ENCODE measurements around the gene CSH2.
"Not testable (repeated sequence)": the region's sequence is repeated elsewhere in the genome, so short reads cannot be mapped to it uniquely, and the experiment has no call there.

The CSH2 gene

GRCh38 chr17:63896524-63897354 lies 23.3 kb upstream of the CSH2 start, which contains the start of gene CSH1:
Gene CSH1 (minus strand): TSS chr17:63896574. CDS start chr17:63896511, 63 bp downstream.
- DNase-seq: not testable (repeated sequence)

GRCh38 chr17:63894821-63895220 lies 21.3 kb upstream of the CSH2 start:
- not testable (repeated sequence) for DNase-seq

GRCh38 chr17:63894021-63894420 lies 20.5 kb upstream of the CSH2 start:
- DNase-seq: not testable (repeated sequence)

DNA sequence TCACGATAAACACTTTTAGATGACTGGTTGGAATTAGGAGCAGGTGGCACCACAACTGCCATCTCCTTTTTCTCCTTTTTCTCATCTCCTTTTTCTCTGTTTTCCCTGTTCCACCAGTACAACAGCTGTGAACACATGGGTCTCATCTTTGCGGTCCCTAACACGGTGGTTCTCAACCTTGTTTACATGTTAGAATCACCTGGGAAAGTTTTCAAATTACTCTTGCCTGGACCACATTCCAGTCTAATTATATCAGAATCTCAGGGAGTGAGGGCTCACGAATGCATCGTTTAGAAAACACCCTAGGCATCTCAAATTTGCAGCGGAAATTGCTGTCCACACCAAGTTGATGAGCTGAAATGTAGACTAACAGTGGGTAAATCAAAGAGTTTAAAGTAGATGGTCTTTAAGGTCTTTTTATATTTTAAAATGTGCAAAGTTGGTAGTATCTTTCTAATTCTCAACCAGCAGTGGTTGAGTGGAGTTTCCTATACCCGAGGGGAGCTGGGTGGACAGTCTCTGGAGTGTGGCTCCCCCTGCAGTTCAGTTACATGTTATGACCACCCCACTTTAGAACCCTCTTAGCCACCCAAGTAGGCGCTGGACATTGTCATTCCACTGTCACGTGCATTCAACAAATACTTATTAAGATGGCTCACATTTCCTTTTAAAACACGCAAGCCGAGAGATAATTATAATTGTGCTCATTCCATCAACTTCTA lies 19.0 kb upstream of the CSH2 start:
- not testable (repeated sequence) for DNase-seq

DNA sequence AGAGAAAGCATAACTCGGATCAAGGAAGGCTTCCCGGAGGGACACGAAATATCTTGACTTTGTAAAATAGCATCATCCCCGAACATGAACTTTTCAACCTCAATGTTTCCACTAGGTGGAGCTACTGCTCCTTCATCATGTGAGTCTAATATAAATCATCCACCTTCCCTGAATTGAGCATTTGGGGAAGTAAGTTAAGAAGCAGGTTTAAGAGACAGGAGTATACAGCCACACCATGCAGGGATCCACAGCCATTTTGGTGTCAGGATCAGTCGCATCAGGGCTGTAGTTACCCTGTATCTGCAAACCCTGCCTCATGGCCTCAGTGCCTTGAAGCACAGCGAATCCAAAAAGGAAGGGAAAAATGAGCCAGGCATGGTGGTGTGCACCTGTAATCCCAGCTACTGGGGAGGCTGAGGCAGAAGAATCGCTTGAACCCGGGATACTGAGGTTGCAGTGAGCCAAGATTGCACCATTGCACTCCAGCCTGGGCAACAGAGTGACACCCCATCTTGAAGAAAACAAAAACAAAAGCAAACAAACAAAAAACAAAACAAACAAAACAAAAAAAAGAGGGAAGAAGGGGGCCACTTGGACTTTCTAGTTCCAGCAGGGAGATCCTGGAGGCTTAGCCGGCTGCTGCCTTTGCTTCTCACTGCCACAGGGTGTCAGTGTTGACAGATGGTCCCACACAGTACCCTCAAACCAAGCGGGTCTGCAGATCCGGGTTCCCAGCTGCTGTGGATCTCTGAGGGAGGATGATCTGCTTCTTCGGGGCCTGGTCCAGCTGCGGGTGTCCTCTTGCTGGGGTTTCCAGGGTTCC lies 15.8 kb upstream of the CSH2 start:
- DNase-seq: peak; percentile 76 to 83

DNA sequence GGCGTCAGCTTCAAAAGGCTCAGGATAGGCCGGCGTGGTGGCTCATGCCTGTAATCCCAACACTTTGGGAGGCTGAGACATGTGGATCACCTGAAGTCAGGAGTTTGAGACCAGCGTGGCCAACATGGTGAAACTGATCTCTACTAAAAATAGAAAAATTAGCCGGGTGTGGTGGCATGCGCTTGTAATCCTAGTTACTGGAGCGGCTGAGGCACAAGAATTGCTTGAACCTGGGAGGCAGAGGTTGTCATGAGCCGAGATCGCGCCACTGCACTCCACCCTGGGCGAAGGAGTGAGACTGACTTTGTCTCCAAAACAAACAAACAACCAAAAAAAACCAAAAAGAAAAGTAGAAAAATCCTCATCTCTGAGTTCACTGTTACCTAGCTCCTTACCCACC lies 11.6 kb upstream of the CSH2 start:
- DNase-seq: not testable (repeated sequence)

DNA sequence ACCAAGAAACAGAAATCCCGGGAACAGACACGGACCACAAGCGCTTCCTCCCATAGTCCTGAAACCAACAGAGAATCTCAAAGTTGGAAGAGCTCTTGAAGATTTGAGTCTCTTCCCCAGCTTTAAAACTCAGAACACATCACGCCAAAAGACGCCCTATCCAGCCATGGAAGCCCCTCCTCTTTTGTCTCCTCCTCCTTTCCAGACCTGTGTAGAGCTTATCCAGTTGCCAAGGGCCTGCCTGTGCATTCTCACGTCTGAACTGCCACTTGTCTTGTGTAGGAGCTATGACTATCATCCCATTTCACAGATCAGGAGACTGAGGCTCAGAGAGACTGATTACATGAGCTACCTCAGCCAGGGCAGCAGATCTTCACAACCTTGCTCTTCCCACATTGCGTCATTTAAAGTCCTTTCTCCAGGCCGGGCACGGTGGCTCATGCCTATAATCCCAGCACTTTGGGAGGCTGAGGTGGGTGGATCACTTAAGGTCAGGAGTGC lies 9.2 kb upstream of the CSH2 start:
- DNase-seq: not testable (repeated sequence)

GRCh38 chr17:63881935-63882601 lies 8.6 kb upstream of the CSH2 start, which contains the start of gene GH2:
Gene GH2 (minus strand): TSS chr17:63881944. CDS start chr17:63881801, 143 bp downstream.
- peak in 1 of 2 experiments; percentile 42 for DNase-seq

DNA sequence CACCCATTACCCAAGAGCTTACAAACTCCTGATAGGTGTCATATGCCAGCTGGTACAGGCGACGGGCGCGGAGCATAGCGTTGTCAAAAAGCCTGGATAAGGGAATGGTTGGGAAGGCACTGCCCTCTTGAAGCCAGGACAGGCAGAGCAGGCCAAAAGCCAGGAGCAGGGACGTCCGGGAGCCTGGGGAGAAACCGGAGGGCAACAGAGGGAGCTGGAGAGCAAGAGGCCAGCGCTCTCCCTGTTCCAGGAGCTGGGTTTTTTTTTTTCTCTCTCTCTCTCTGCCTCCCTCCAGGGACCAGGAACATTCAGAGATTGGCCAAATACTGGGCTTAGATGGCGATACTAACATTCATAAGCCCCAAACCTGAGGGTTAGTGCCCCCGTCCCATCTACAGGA lies 7.9 kb upstream of the CSH2 start:
- DNase-seq: peak in 1 of 2 experiments; percentile 8

GRCh38 chr17:63880706-63881105 lies 7.2 kb upstream of the CSH2 start:
- no peak for DNase-seq

DNA sequence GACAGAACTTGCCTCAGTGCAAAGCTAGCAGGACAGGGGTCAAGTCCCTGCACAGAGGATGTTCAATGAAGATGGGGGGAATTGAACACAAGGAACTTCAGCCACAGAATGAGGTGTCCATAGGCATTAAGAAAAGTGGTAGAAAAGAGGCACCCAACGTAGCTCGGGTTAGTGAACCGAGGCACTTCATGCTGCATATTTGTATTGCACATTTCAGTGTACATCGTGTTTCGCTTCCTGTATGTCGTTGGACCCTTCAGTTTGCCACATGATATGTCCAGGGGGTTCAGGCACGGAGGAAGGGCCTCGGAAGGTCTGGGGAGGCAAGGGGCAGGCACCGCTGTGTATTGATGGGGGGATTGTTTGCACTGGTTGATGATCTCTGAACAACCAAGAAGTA lies 4.9 kb upstream of the CSH2 start:
- not testable (repeated sequence) for DNase-seq

DNA sequence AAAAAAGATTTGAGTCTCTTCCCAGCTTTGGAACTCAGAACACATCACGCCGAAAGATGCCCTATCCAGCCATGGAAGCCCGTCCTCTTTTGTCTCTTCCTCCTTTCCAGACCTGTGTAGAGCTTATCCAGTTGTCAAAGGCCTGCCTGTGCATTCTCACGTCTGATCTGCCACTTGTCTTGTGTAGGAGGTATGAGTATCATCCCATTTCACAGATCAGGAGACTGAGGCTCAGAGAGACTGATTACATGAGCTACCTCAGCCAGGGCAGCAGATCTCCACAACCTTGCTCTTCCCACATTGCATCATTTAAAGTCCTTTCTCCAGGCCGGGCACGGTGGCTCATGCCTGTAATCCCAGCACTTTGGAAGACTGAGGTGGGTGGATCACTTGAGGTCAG lies 1.2 kb upstream of the CSH2 start:
- not testable (repeated sequence) for DNase-seq

DNA sequence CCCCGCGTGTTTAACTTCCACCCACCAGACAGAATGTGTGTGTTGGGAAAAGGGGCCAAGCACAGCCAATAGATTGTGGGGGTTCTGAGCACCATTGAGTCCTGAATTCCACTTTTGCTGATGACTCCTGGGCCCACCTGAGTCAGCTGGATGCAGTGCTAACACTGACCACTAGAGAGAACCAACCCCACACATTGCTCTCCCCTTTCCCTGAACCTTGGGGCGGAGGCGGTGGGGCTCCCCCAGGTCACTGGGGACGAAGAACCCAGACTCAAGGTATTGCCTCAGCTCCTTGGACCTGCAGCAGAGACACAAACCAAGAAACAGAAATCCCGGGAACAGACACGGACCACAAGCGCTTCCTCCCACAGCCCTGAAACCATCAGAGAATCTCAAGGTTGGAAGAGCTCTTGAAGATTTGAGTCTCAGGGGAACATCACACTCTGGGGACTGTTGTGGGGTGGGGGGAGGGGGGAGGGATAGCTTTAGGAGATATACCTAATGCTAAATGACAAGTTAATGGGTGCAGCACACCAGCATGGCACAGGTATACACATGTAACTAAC lies 667 bp upstream of the CSH2 start:
- DNase-seq: not testable (repeated sequence)

- DNase-seq: not testable (repeated sequence)
Observed at GRCh38 chr17:63871646-63872365, 1.7 kb downstream of the CSH2 start.

- DNase-seq: not testable (repeated sequence)
Observed at GRCh38 chr17:63870292-63870665, 3.2 kb downstream of the CSH2 start.

- not testable (repeated sequence) for DNase-seq
Observed at GRCh38 chr17:63869491-63870291, 3.8 kb downstream of the CSH2 start.

DNA sequence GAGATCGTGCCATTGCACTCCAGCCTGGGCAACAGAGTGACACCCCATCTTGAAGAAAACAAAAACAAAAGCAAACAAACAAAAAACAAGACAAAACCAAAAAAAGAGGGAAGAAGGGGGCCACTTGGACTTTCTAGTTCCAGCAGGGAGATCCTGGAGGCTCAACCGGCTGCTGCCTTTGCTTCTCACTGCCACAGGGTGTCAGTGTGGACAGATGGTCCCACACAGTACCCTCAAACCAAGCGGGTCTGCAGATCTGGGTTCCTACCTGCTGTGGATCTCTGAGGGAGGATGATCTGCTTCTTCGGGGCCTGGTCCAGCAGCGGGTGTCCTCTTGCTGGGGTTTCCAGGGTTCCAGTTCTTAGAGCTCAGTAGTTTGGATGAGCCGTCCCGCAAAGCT lies 6.9 kb downstream of the CSH2 start:
- peak in 1 of 2 experiments; percentile 34 for DNase-seq

DNA sequence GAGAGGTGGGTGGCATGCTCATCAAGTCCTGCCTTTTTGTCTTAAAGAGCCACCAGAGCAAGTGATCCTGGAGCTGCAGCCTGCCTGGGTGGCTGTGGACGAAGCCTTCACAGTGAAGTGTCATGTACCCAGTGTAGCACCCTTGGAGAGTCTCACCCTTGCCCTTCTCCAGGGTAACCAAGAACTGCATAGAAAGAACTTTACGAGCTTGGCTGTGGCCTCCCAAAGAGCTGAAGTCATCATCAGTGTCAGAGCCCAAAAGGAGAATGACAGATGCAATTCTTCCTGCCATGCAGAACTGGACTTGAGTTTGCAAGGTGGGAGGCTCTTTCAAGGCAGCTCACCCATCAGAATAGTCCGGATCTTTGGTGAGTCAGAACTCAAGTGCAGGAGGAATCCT lies 14.2 kb downstream of the CSH2 start:
- DNase-seq: no peak

DNA sequence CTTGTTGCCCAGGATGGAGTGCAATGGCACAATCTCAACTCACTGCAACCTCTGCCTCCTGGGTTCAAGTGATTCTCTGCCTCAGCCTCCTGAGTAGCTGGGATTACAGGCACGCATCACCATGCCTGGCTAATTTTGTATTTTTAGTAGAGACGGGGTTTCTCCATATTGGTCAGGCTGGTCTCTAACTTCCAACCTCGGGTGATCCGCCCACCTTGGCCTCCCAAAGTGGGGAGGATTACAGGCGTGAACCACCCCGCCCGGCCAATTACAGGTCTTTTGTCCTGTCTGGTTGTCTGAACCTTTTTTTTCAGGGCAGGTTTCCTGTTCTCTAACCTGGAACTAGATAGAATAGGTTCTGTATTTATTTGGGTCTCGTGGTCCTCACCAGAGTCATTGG lies 17.1 kb downstream of the CSH2 start:
- DNase-seq: not testable (repeated sequence)

GRCh38 chr17:63855185-63855584 lies 18.3 kb downstream of the CSH2 start:
- DNase-seq: no peak

Measured in NCI-H524 (cell line).